H54 (cell line): ENCODE data around the gene ZNF75A.

ENCODE experiments used
- DNase-seq: peaks from one replicate; pipeline ENCODE4 v3.0.0; 2011; ENCODE audit warnings: low spot score, mixed read lengths; ENCODE audit not compliant: insufficient read length
- FAIRE-seq: peaks from 3 replicates; lab custom pipeline; 2011; peaks lifted over from hg19 to GRCh38; lab: Jason Lieb, UNC
- POLR2A ChIP-seq: IDR thresholded peaks from 2 replicates; pipeline ENCODE4 v1.6.1; 2011; ENCODE audit warnings: low read depth, mild to moderate bottlenecking, low read length

Gene ZNF75A

DNA sequence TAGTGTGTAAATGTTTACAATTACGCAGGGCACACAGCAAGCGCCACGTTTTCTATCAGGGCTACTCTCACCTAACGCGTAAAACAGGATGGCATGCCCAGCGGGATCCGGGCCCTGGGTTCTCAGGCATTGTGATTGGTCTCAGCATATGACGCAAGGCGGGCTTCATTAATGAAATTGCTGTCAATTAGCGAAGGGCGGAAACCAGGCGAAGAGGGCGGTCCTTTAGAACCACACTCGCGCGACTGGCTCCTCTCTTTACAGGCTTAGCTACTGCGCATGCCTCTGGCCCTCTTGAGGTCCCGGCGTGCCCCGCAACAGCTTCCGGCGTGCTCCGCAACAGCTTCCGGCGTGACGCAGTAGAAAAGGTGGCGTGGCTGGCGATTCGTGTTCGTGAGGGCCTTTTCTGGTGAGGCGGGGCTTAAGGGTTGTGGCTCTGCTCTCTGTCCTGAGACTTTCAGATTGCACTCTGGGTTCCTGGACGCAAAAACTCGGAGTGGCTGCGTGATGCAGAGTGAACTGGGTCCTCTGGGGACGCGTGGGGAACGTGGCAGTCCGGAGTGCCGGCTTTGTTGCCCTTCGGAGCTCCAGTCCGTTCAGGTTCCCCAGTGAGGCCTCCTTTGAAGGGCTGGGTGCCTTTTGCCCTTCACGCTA is 59.6 kb downstream of the ZNF75A start:
- TF ChIP-seq POLR2A = peak; percentile 17; the same call in 1 of the 2 replicates
- no peak for FAIRE-seq
- DNase-seq = peak; percentile 40
